Measurements from ENCODE around the gene CYP8B1. TPM values are rescaled to one million over a fixed set of nuclear protein-coding genes. Genes with fewer than 3 reads are reported as not detected.

CYP8B1 gene
- total and polyA plus RNA-seq, 2 of the 13 experiments (the other 11 are each of a cell fraction or from before 2014, with no cell fraction given): 0.58 to 2.0 TPM

- TF ChIP-seq, protein P1, sequence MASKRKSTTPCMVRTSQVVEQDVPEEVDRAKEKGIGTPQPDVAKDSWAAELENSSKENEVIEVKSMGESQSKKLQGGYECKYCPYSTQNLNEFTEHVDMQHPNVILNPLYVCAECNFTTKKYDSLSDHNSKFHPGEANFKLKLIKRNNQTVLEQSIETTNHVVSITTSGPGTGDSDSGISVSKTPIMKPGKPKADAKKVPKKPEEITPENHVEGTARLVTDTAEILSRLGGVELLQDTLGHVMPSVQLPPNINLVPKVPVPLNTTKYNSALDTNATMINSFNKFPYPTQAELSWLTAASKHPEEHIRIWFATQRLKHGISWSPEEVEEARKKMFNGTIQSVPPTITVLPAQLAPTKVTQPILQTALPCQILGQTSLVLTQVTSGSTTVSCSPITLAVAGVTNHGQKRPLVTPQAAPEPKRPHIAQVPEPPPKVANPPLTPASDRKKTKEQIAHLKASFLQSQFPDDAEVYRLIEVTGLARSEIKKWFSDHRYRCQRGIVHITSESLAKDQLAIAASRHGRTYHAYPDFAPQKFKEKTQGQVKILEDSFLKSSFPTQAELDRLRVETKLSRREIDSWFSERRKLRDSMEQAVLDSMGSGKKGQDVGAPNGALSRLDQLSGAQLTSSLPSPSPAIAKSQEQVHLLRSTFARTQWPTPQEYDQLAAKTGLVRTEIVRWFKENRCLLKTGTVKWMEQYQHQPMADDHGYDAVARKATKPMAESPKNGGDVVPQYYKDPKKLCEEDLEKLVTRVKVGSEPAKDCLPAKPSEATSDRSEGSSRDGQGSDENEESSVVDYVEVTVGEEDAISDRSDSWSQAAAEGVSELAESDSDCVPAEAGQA (IDR thresholded peaks at IDR 0.05; ENCODE audit: low read depth): no peak
- TF ChIP-seq, protein P1 (CRISPR knock-in tag; IDR thresholded peaks at IDR 0.05; ENCODE audit: borderline replicate concordance): no peak
- TF ChIP-seq CENPX (CRISPR knock-in tag; IDR thresholded peaks at IDR 0.05) (no peak), MAFK (conservative IDR thresholded peaks at IDR 0.05 in 1 of 2, IDR thresholded peaks at IDR 0.05 in 1 of 2; ENCODE audit: low read length in 2 of 2) (no peak), ARNT (IDR thresholded peaks at IDR 0.05) (no peak), MEIS2 (CRISPR knock-in tag; IDR thresholded peaks at IDR 0.05) (no peak), ZZZ3 (CRISPR knock-in tag; IDR thresholded peaks at IDR 0.05; ENCODE audit: borderline replicate concordance) (no peak), RFXAP (CRISPR knock-in tag; IDR thresholded peaks at IDR 0.05; ENCODE audit: borderline replicate concordance) (0 out of 2 replicates have a peak, but pooled peaks have one; percentile 18), ZNF556 (CRISPR knock-in tag; IDR thresholded peaks at IDR 0.05; ENCODE audit: borderline replicate concordance) (no peak), LCORL (IDR thresholded peaks at IDR 0.05) (no peak), LCORL (CRISPR knock-in tag; IDR thresholded peaks at IDR 0.05) (peak; percentile 70), POLR2G (IDR thresholded peaks at IDR 0.05; ENCODE audit: low read depth, low read length) (no peak), ZMYM2 (CRISPR knock-in tag; IDR thresholded peaks at IDR 0.05) (no peak), ZNF577 (CRISPR knock-in tag; IDR thresholded peaks at IDR 0.05; ENCODE audit: borderline replicate concordance, low read depth) (no peak), ZNF572 (CRISPR knock-in tag; IDR thresholded peaks at IDR 0.05) (no peak), ZSCAN25 (CRISPR knock-in tag; IDR thresholded peaks at IDR 0.05) (no peak)
- TF ChIP-seq, protein P2, sequence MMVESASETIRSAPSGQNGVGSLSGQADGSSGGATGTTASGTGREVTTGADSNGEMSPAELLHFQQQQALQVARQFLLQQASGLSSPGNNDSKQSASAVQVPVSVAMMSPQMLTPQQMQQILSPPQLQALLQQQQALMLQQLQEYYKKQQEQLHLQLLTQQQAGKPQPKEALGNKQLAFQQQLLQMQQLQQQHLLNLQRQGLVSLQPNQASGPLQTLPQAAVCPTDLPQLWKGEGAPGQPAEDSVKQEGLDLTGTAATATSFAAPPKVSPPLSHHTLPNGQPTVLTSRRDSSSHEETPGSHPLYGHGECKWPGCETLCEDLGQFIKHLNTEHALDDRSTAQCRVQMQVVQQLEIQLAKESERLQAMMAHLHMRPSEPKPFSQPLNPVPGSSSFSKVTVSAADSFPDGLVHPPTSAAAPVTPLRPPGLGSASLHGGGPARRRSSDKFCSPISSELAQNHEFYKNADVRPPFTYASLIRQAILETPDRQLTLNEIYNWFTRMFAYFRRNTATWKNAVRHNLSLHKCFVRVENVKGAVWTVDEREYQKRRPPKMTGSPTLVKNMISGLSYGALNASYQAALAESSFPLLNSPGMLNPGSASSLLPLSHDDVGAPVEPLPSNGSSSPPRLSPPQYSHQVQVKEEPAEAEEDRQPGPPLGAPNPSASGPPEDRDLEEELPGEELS (CRISPR knock-in tag; IDR thresholded peaks at IDR 0.05): 0 out of 2 replicates have a peak, but pooled peaks have one; percentile 46
- TF ChIP-seq, protein P3, sequence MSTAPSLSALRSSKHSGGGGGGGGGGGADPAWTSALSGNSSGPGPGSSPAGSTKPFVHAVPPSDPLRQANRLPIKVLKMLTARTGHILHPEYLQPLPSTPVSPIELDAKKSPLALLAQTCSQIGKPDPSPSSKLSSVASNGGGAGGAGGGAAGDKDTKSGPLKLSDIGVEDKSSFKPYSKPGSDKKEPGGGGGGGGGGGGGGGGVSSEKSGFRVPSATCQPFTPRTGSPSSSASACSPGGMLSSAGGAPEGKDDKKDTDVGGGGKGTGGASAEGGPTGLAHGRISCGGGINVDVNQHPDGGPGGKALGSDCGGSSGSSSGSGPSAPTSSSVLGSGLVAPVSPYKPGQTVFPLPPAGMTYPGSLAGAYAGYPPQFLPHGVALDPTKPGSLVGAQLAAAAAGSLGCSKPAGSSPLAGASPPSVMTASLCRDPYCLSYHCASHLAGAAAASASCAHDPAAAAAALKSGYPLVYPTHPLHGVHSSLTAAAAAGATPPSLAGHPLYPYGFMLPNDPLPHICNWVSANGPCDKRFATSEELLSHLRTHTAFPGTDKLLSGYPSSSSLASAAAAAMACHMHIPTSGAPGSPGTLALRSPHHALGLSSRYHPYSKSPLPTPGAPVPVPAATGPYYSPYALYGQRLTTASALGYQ (CRISPR knock-in tag; IDR thresholded peaks at IDR 0.05): no peak; the same call in none of the 2 replicates
- TF ChIP-seq, protein P4, sequence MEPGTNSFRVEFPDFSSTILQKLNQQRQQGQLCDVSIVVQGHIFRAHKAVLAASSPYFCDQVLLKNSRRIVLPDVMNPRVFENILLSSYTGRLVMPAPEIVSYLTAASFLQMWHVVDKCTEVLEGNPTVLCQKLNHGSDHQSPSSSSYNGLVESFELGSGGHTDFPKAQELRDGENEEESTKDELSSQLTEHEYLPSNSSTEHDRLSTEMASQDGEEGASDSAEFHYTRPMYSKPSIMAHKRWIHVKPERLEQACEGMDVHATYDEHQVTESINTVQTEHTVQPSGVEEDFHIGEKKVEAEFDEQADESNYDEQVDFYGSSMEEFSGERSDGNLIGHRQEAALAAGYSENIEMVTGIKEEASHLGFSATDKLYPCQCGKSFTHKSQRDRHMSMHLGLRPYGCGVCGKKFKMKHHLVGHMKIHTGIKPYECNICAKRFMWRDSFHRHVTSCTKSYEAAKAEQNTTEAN (CRISPR knock-in tag; conservative IDR thresholded peaks at IDR 0.05): 0 out of 2 replicates have a peak, but pooled peaks have one; percentile 13
These were observed 45.8 kb downstream of the CYP8B1 start (continued) for GRCh38 chr3:42829628-42830436.

All from HepG2 (cell line).